Measurements from ENCODE around the gene GALNT17.

GRCh38 chr7:71498381-71498780, 366.4 kb downstream of the GALNT17 start:
- TF ChIP-seq, protein P1, sequence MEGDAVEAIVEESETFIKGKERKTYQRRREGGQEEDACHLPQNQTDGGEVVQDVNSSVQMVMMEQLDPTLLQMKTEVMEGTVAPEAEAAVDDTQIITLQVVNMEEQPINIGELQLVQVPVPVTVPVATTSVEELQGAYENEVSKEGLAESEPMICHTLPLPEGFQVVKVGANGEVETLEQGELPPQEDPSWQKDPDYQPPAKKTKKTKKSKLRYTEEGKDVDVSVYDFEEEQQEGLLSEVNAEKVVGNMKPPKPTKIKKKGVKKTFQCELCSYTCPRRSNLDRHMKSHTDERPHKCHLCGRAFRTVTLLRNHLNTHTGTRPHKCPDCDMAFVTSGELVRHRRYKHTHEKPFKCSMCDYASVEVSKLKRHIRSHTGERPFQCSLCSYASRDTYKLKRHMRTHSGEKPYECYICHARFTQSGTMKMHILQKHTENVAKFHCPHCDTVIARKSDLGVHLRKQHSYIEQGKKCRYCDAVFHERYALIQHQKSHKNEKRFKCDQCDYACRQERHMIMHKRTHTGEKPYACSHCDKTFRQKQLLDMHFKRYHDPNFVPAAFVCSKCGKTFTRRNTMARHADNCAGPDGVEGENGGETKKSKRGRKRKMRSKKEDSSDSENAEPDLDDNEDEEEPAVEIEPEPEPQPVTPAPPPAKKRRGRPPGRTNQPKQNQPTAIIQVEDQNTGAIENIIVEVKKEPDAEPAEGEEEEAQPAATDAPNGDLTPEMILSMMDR (IDR thresholded peaks at IDR 0.05) = no peak
- no peak for TF ChIP-seq POLR2A (IDR thresholded peaks at IDR 0.05)

Data from heart left ventricle (tissue), 13 donors.